H9 (cell line): ENCODE data around the gene POLN. TPM values are rescaled to one million over a fixed set of nuclear protein-coding genes. Genes with fewer than 3 reads are reported as not detected.

Experiments used
- DNase-seq: peaks from one replicate; pipeline ENCODE4 v3.0.0-alpha.2; 2017
- H2AFZ ChIP-seq: one replicate; pipeline ENCODE4 v1.6.1; 2013; ENCODE audit warnings: mild to moderate bottlenecking, low read length, control low read depth, moderate library complexity
- H2AK5ac ChIP-seq: 2 replicates; pipeline ENCODE4 v1.6.1; 2013; ENCODE audit warnings: low read length, control low read depth, mixed read lengths; ENCODE audit not compliant: insufficient read length
- H2BK120ac ChIP-seq: one replicate; pipeline ENCODE4 v1.6.1; 2013; ENCODE audit warnings: low read depth, mild to moderate bottlenecking, low read length, control low read depth, inconsistent platforms; ENCODE audit not compliant: poor library complexity, severe bottlenecking
- H2BK12ac ChIP-seq: 2 replicates; pipeline ENCODE4 v1.6.1; 2013; ENCODE audit warnings: low read length, control low read depth, mixed read lengths, low read depth; ENCODE audit not compliant: insufficient read length
- H2BK15ac ChIP-seq: 2 replicates; pipeline ENCODE4 v1.6.1; 2013; ENCODE audit warnings: low read depth, low read length, control low read depth
- H2BK20ac ChIP-seq: one replicate; pipeline ENCODE4 v1.6.1; 2013; ENCODE audit warnings: low read depth, mild to moderate bottlenecking, low read length, control low read depth, inconsistent platforms; ENCODE audit not compliant: poor library complexity, severe bottlenecking
- H2BK5ac ChIP-seq: 2 replicates; pipeline ENCODE4 v1.6.1; 2013; ENCODE audit warnings: low read length, control low read depth, mixed read lengths; ENCODE audit not compliant: insufficient read length
- H3K14ac ChIP-seq: 2 replicates; pipeline ENCODE4 v1.6.1; 2013; ENCODE audit warnings: low read length, control low read depth; ENCODE audit not compliant: insufficient read depth
- H3K18ac ChIP-seq: 2 replicates; pipeline ENCODE4 v1.6.1; 2013; ENCODE audit warnings: low read depth, mild to moderate bottlenecking, mixed read lengths, low read length, control low read depth; ENCODE audit not compliant: insufficient read length
- H3K23ac ChIP-seq: 2 replicates; pipeline ENCODE4 v1.6.1; 2013; ENCODE audit warnings: low read length, control low read depth, mixed read lengths, low read depth; ENCODE audit not compliant: insufficient read length
- H3K23me2 ChIP-seq: 2 replicates; pipeline ENCODE4 v1.6.1; 2013; ENCODE audit warnings: low read depth, mild to moderate bottlenecking, mixed read lengths, low read length, control low read depth; ENCODE audit not compliant: insufficient read length, poor library complexity, severe bottlenecking
- H3K27ac ChIP-seq: 2 replicates; pipeline ENCODE4 v1.5.1; 2013; ENCODE audit warnings: low read length, control low read depth, mixed read lengths, low read depth; ENCODE audit not compliant: insufficient read length
- H3K27me3 ChIP-seq: 2 replicates; pipeline ENCODE4 v1.6.1; 2013; ENCODE audit warnings: low read length, control low read depth, inconsistent platforms; ENCODE audit not compliant: insufficient read depth
- H3K4ac ChIP-seq: 2 replicates; pipeline ENCODE4 v1.6.1; 2013; ENCODE audit warnings: low read depth, mild to moderate bottlenecking, control low read depth, inconsistent platforms, low read length, moderate library complexity
- H3K4me1 ChIP-seq: 2 replicates; pipeline ENCODE4 v1.6.1; 2013; ENCODE audit warnings: low read length, control low read depth, inconsistent platforms; ENCODE audit not compliant: insufficient read depth
- H3K4me2 ChIP-seq: 2 replicates; pipeline ENCODE4 v1.6.1; 2013; ENCODE audit warnings: low read length, control low read depth, mixed read lengths; ENCODE audit not compliant: insufficient read length, insufficient read depth
- H3K56ac ChIP-seq: 2 replicates; pipeline ENCODE4 v1.6.1; 2013; ENCODE audit warnings: low read depth, mild to moderate bottlenecking, mixed read lengths, low read length, control low read depth; ENCODE audit not compliant: insufficient read length
- H3K79me1 ChIP-seq: 2 replicates; pipeline ENCODE4 v1.6.1; 2013; ENCODE audit warnings: low read depth, mild to moderate bottlenecking, moderate library complexity, low read length, control low read depth, inconsistent platforms; ENCODE audit not compliant: insufficient read depth, poor library complexity, severe bottlenecking
- H3K79me2 ChIP-seq: 2 replicates; pipeline ENCODE4 v1.6.1; 2013; ENCODE audit warnings: low read length, control low read depth, inconsistent platforms; ENCODE audit not compliant: insufficient read depth
- H3K9ac ChIP-seq: 2 replicates; pipeline ENCODE4 v1.6.1; 2013; ENCODE audit warnings: low read length, control low read depth, mixed read lengths; ENCODE audit not compliant: insufficient read length; ENCODE audit errors: extremely low read depth
- H3K9me3 ChIP-seq: one replicate; pipeline ENCODE4 v1.6.1; 2013; ENCODE audit warnings: low read depth, low read length, inconsistent platforms; ENCODE audit not compliant: control insufficient read depth
- H3T11ph ChIP-seq: one replicate; pipeline ENCODE4 v1.6.1; 2013; ENCODE audit warnings: mild to moderate bottlenecking, low read length, control low read depth, inconsistent platforms
- H4K20me1 ChIP-seq: one replicate; pipeline ENCODE4 v1.6.1; 2013; ENCODE audit not compliant: control insufficient read depth, insufficient read length, insufficient read depth
- H4K5ac ChIP-seq: 2 replicates; pipeline ENCODE4 v1.6.1; 2013; ENCODE audit warnings: low read depth, mild to moderate bottlenecking, mixed read lengths, low read length, control low read depth; ENCODE audit not compliant: insufficient read length
- H4K8ac ChIP-seq: replicated peaks from 2 replicates; pipeline ENCODE4 v1.6.1; 2013; ENCODE audit warnings: low read length, control low read depth, mixed read lengths, low read depth; ENCODE audit not compliant: insufficient read length
- H4K91ac ChIP-seq: 2 replicates; pipeline ENCODE4 v1.6.1; 2013; ENCODE audit warnings: low read depth, mild to moderate bottlenecking, moderate library complexity, mixed read lengths, low read length, control low read depth; ENCODE audit not compliant: insufficient read length
- H3K27ac Mint-ChIP-seq, 3 experiments: 2 replicates in 2 of 3; 3 replicates in 1 of 3; pipeline ENCODE4 v1.8.0; 2020 to 2021; ENCODE audit warnings: mixed read lengths in 3 of 3, mild to moderate bottlenecking in 1 of 3, moderate library complexity in 1 of 3
- H3K27me3 Mint-ChIP-seq: 2 replicates; pipeline ENCODE4 v1.8.0; 2021; ENCODE audit warnings: low read depth, mild to moderate bottlenecking, moderate library complexity, mixed read lengths
- H3K36me3 Mint-ChIP-seq, 3 experiments: 2 replicates in 2 of 3; 3 replicates in 1 of 3; pipeline ENCODE4 v1.8.0; 2020 to 2021; ENCODE audit warnings: low read depth in 3 of 3, mixed read lengths in 3 of 3; ENCODE audit not compliant: insufficient read depth in 1 of 3
- H3K4me1 Mint-ChIP-seq, 2 experiments: 2 replicates each; pipeline ENCODE4 v1.8.0; 2020; ENCODE audit warnings: mixed read lengths in 2 of 2
- H3K4me3 Mint-ChIP-seq, 2 experiments: 2 replicates in 1 of 2; 3 replicates in 1 of 2; pipeline ENCODE4 v1.8.0; 2020 to 2021; ENCODE audit warnings: mild to moderate bottlenecking in 2 of 2, mixed read lengths in 2 of 2, moderate library complexity in 1 of 2
- H3K9me3 Mint-ChIP-seq, 2 experiments: 2 replicates in 1 of 2; 3 replicates in 1 of 2; pipeline ENCODE4 v1.8.0; 2020; ENCODE audit warnings: mild to moderate bottlenecking in 2 of 2, mixed read lengths in 2 of 2, moderate library complexity in 1 of 2
- WGBS: extraction: QIAGEN DNeasy Blood & Tissue Kit; methylation state at CpG from one replicate; pipeline ENCODE4 v1.1.7; 2013; ENCODE audit warnings: missing lambda C conversion rate, low lambda C conversion rate, mixed read lengths; ENCODE audit not compliant: insufficient read length; ENCODE audit errors: extremely low coverage; 5-methylcytosine and 5-hydroxymethylcytosine counted together
- total RNA-seq: library from RNA; stranded (reverse); gene quantifications from 2 replicates; pipeline ENCODE4 v1.2.1, GENCODE V29; 2021
- TF ChIP-seq, protein P1 (sequence below): fragments of 200-600 bp; sonication (generic); conservative IDR thresholded peaks from 3 replicates; pipeline ENCODE4 v1.8.0; 2021; ENCODE audit warnings: antibody characterized with exemption, mild to moderate bottlenecking

Gene POLN
- total RNA-seq, 1 experiment from 2014 or later = 0.74 TPM

- no peak overlapping the region for H2BK5ac ChIP-seq
- no peak overlapping the region for H2BK20ac ChIP-seq
- peaks cover 58% of the 10 kb centered on the region for H3K27me3 Mint-ChIP-seq
- no peak for DNase-seq
- WGBS = no CpG with 5 or more reads among the region's 18 CpGs
- H3K79me2 ChIP-seq = no peaks in the 10 kb centered on the region
- H3K4me2 ChIP-seq = no peak overlapping the region
- H4K20me1 ChIP-seq = no peaks in the 10 kb centered on the region
- H2AFZ ChIP-seq = no peak overlapping the region
- H3K27ac Mint-ChIP-seq = no peak overlapping the region
- H3K9me3 ChIP-seq = no peaks in the 10 kb centered on the region
- no peak overlapping the region for H4K8ac ChIP-seq
- no peak overlapping the region for H2BK120ac ChIP-seq
- peaks cover 16% of the 10 kb centered on the region for H3K23me2 ChIP-seq
- H4K91ac ChIP-seq = no peak overlapping the region
- H2BK12ac ChIP-seq = no peak overlapping the region
- no peak overlapping the region for H2BK15ac ChIP-seq
- H3K27me3 ChIP-seq = peaks cover 16% of the 10 kb centered on the region
- H4K5ac ChIP-seq = no peak overlapping the region
- H3K4me3 Mint-ChIP-seq = no peak overlapping the region; a peak in 1 of 5 replicates
- no peaks in the 10 kb centered on the region; the same call in 1 of the 2 replicates for H3K4me1 ChIP-seq
- no peak overlapping the region for H2AK5ac ChIP-seq
- no peaks in the 10 kb centered on the region for H3K79me1 ChIP-seq
- H3K9me3 Mint-ChIP-seq = 0 out of 5 replicates have a peak, but pooled peaks cover 0 to under 1% of the 10 kb centered on the region in 2 experiments
- no peak overlapping the region for H3K27ac ChIP-seq
- H3K14ac ChIP-seq = no peak overlapping the region
- no peak overlapping the region for H3K18ac ChIP-seq
- no peaks in the 10 kb centered on the region; a peak in 2 of 7 replicates for H3K36me3 Mint-ChIP-seq
- H3T11ph ChIP-seq = no peak overlapping the region
- no peaks in the 10 kb centered on the region for H3K4me1 Mint-ChIP-seq
- H3K4ac ChIP-seq = no peak overlapping the region
- H3K56ac ChIP-seq = no peak overlapping the region
- TF ChIP-seq, protein P1, sequence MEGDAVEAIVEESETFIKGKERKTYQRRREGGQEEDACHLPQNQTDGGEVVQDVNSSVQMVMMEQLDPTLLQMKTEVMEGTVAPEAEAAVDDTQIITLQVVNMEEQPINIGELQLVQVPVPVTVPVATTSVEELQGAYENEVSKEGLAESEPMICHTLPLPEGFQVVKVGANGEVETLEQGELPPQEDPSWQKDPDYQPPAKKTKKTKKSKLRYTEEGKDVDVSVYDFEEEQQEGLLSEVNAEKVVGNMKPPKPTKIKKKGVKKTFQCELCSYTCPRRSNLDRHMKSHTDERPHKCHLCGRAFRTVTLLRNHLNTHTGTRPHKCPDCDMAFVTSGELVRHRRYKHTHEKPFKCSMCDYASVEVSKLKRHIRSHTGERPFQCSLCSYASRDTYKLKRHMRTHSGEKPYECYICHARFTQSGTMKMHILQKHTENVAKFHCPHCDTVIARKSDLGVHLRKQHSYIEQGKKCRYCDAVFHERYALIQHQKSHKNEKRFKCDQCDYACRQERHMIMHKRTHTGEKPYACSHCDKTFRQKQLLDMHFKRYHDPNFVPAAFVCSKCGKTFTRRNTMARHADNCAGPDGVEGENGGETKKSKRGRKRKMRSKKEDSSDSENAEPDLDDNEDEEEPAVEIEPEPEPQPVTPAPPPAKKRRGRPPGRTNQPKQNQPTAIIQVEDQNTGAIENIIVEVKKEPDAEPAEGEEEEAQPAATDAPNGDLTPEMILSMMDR = no peak
- H3K9ac ChIP-seq = no peak overlapping the region
- no peak overlapping the region for H3K23ac ChIP-seq
Observed at GRCh38 chr4:2044542-2045517, 197.1 kb downstream of the POLN start.
